Mucosa of rectum (tissue), 2 donors: ENCODE data around the gene MXD4.

Source experiments
- H3K27ac ChIP-seq, 2 donors: one replicate each; pipeline ENCODE4 v1.7.0; 2013; ENCODE audit warnings: inconsistent platforms in 2 of 2, low read depth in 2 of 2, low read length in 2 of 2
- H3K27me3 ChIP-seq, 2 donors: one replicate each; pipeline ENCODE4 v1.7.0; 2013; ENCODE audit warnings: low read length in 2 of 2; ENCODE audit not compliant: control insufficient read depth in 2 of 2, insufficient read depth in 2 of 2
- H3K36me3 ChIP-seq, 2 donors: one replicate each; pipeline ENCODE4 v1.7.0; 2013; ENCODE audit warnings: low read length in 2 of 2; ENCODE audit not compliant: control insufficient read depth in 2 of 2, insufficient read depth in 2 of 2
- H3K4me1 ChIP-seq, 2 donors: one replicate each; pipeline ENCODE4 v1.7.0; 2013; ENCODE audit warnings: low read length in 2 of 2, mild to moderate bottlenecking in 1 of 2; ENCODE audit not compliant: control insufficient read depth in 2 of 2, insufficient read depth in 2 of 2
- H3K4me3 ChIP-seq, 2 donors: one replicate each; pipeline ENCODE4 v1.7.0; 2013; ENCODE audit warnings: low read length in 2 of 2
- H3K9ac ChIP-seq, 2 donors: one replicate each; pipeline ENCODE4 v1.7.0; 2013; ENCODE audit warnings: low read length in 2 of 2, low read depth in 1 of 2, mild to moderate bottlenecking in 1 of 2
- H3K9me3 ChIP-seq, 2 donors: one replicate each; pipeline ENCODE4 v1.7.0; 2013; ENCODE audit warnings: low read length in 2 of 2; ENCODE audit not compliant: control insufficient read depth in 2 of 2
- donor health status: healthy.
- donor health status: Normal muscosa, but diverticular disease.

The MXD4 gene

DNA sequence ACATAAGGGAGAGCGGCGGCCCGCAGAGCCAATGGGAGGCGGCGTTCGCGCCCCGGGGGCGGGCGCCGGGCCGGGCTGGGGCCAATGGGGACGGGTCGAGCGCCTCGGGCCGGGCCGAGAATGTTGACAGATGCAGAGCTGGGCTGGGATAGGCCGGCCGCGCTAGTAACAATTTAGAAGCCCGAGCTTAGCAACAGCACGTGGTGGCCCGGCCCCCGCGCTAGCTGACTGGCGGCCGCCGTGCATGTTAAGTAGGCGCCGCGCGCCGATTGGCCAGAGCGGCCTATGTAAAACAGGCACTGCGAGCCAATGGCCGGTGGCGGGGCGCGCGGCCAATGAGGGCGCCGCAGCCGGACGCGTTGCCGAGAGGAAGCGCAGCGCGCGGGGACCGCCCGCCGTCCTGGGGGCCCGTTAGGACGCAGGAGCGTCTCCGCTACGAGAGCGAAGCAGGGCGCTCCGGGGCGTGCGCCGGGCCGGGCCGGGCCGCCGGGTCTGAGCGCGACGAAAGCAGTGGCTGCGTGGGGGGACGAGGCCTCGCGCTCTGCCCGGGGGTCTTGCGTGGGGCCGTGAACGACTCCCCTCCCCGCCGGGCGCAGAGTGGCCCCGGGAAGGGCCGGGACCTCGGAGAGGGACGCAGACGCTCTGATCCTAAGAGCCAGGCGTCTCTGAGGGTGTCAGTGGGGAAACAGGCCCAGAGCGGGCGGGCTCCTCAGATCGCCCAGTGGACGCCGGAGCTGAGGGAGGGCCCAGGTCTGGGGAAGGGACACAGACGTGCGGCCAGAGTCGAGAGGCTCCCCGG lies 435 bp upstream of the MXD4 start:
- Histone ChIP-seq H3K4me3 (peak overlapping the region; percentile 65 to 73), H3K27me3 (no peaks in the 10 kb centered on the region), H3K27ac (peak overlapping the region; percentile 87 to 93), H3K9ac (peak overlapping the region; percentile 60 to 74), H3K9me3 (no peaks in the 10 kb centered on the region), H3K4me1 (peaks cover 19 to 20% of the 10 kb centered on the region in 2 donors), H3K36me3 (peaks cover 0 to 15% of the 10 kb centered on the region in 2 donors)

DNA sequence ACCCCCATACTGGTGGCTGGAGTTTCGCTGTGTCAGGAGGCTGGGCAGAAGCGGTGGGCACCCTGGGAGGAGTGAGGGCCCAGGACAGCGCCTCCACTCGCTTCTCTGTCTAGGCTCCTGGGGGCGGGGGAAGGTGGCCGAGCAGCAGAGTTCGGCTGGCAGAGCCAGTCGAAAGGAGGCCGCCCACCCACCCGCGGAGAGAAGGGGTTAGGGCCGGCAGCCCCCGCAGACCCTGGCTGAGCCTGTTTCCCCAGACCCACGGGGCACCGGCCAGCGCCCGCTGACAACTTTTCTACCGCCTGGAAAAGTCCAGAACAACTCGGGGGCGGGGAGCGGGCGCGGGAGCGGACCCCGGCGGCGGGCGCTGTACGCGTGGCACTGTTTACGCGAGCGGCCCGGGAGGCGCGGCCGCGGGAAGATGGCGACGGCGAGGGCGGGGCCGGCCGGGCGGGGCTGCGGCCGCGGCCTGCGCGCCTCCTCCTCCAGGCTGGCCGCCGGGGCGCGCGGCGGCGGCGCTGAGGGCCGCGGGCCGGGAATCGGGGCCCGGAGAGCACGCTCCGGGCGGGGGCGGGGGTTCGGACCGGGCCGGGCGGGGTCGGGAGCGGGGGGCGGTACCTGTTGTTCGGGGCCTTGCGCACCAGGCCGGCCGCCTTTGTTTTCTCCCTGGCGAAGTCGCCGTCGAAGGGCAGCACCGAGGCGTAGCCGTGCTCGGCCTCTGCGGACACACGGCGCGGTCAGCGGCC lies 628 bp downstream of the MXD4 start:
- Histone ChIP-seq H3K9ac (peak overlapping the region; percentile 41 to 84), H3K4me3 (peak overlapping the region; percentile 74 to 77), H3K27me3 (no peaks in the 10 kb centered on the region), H3K9me3 (no peaks in the 10 kb centered on the region), H3K4me1 (peaks cover 19 to 20% of the 10 kb centered on the region in 2 donors), H3K36me3 (peaks cover 0 to 18% of the 10 kb centered on the region in 2 donors), H3K27ac (peak overlapping the region; percentile 89 to 90)

DNA sequence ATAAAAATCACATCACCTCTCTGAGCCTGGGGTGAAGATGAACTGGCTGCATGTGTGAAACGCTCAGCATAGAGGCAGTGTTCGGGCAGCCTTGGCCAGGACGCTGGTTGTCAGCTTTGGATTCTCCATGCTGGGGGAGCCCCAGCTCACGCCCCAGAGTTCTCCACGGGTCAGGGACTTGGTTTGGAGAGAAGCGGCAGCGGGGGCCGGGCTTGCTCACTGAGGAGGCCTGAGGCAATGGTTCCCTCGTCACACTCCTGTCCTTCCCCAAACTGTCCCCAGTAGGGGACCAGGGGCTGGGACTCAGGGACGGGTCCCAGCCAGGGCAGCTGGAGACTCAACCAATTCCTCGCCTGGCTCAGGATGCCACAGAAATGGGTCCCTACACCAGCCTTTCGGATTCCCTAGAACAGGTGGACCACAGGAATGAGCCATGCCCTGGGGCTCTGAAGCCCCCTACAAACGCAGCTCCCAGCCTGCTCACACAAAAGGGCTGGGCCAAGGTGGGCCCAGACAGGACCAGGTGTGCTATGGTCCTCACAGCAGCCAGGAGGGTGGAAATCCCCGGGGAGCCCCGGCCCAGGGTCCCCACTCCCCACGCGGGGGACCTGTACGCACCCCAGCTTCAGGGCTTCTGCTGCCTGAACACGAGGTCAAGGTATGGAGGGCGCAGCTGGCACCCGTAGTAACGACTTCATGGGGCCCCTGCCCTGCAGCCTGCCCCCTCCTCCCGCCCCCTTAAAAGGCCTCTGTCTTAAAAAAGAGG lies 1.4 kb downstream of the MXD4 start:
- Histone ChIP-seq H3K4me1 (peaks cover 19 to 20% of the 10 kb centered on the region in 2 donors), H3K36me3 (peaks cover 0 to 22% of the 10 kb centered on the region in 2 donors), H3K9me3 (no peaks in the 10 kb centered on the region), H3K4me3 (peak overlapping the region; percentile 74 to 77), H3K27me3 (no peaks in the 10 kb centered on the region), H3K27ac (peak overlapping the region; percentile 7 to 43), H3K9ac (peak overlapping the region; percentile 56 to 80)

DNA sequence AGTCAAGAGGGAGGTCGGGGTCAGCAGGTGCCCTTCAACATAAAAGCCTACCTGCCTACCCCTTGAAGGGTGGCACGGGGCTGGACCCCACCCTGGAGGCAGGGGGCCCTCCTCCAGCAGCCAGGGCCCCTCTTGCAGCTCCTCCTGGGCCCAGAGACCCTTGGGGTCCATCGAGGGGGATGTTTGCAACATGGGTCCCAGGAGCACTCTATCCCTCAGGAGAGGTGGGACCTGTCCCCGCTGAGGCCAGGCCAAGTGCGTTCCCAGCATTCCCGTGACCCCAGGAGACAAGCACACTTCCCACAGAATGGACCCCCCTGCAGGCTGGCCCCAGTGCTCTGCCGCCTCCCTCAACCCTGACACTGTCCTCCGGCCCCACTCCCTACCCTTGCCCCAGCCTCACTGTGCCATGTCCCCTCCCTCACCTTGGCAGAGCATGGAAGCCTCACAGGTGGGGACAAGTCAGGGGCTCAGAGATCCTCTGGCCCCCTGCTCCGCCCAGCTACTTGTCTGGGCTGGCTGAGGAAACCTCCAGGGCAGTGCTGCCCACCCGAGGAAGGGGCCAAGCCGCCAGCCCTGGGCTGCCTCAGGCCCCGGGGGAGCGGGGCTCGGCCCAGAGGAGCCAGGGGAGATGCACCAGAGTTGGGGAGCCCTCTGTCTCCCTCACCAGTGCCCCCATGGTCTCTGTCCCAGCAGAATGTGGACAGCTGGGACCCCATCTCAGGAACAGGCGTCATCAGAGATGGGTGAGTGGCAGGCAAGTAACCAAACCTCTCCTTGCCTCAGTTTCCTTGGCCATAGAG lies 2.2 kb downstream of the MXD4 start:
- H3K36me3 ChIP-seq = peaks cover 5 to 27% of the 10 kb centered on the region in 2 donors
- H3K4me3 ChIP-seq = peak overlapping the region; percentile 74 to 77
- no peaks in the 10 kb centered on the region for H3K9me3 ChIP-seq
- H3K9ac ChIP-seq = peak overlapping the region in 1 of 2 donors; percentile 80
- peaks cover 19 to 20% of the 10 kb centered on the region in 2 donors for H3K4me1 ChIP-seq
- H3K27me3 ChIP-seq = no peaks in the 10 kb centered on the region
- H3K27ac ChIP-seq = no peak overlapping the region

DNA sequence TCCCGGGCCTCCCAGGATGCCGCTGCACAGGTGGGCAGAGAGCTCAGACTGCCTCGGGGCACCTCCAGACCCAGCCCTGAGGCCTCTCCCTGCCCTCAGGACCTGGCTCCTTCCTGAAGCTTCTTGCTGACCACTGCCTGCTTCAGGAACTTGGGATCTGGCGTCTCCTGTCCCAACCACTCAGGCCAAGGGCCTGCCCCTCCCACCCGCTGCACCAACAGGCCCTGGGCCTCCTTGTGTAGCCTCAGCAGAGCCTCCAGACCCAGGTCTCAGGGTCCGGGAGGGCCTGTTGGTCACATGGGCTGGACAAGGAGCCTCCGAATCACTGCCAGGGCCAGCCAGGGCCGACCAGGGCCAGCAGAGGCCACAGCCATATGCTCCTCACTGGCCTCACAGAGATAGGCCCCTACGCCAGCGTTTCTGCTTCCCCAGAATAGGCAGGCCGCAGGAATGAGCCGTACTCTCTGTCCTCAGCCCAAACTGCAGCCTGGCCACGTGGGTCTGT lies 2.8 kb downstream of the MXD4 start:
- H3K27me3 ChIP-seq = no peaks in the 10 kb centered on the region
- H3K4me3 ChIP-seq = no peak overlapping the region
- no peak overlapping the region for H3K9ac ChIP-seq
- H3K36me3 ChIP-seq = peaks cover 12 to 33% of the 10 kb centered on the region in 2 donors
- peaks cover 19 to 20% of the 10 kb centered on the region in 2 donors for H3K4me1 ChIP-seq
- H3K27ac ChIP-seq = no peak overlapping the region
- H3K9me3 ChIP-seq = no peaks in the 10 kb centered on the region

DNA sequence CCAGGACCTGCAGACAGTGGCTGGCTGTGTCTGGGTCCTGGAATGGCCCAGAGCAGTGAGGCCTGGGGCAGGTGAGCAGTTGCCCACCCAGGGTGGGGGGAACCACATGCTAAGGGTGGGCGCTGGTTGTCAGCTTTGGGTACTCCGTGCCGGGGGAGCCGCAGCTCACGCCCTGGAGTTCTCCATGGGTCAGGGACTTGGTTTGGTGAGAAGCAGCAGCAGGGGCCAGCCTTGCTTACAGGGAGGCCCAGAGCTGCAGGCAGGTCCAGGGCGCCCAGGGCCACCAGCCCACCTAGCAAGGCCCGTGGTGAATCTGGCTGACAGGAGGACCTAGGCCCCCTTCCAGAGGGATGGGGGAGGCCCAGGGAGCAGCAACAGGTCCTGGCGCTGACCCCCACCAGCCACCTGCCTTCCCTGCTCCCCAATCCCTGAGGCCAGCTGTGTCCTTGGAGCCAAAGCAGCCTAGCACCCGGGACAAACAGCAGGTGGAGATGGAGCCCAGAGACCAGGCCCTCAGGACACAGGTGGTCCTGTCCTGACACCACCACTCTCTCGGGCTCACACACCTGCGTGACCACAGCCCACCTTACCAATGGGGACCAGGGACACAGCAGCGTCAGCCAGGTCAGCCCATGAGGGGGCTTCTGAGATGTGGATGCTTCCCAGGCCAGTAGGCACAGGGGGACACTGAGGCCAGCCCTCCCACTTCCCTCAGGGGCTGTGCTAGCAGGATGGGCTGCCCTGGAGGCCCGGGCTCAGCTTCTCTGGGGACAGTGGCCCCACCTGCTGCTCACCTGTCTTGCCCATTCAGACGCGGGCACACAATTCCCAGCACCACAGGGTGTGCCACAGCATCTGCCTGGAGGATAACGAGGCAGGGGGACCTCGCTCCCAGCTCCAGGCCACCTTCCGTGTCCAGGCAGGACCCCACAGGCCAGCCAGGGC lies 3.5 kb downstream of the MXD4 start:
- peak overlapping the region in 1 of 2 donors; percentile 16 for H3K27ac ChIP-seq
- H3K4me3 ChIP-seq = no peak overlapping the region
- no peaks in the 10 kb centered on the region for H3K9me3 ChIP-seq
- H3K36me3 ChIP-seq = peaks cover 19 to 39% of the 10 kb centered on the region in 2 donors
- no peaks in the 10 kb centered on the region for H3K27me3 ChIP-seq
- peaks cover 19 to 20% of the 10 kb centered on the region in 2 donors for H3K4me1 ChIP-seq
- no peak overlapping the region for H3K9ac ChIP-seq

DNA sequence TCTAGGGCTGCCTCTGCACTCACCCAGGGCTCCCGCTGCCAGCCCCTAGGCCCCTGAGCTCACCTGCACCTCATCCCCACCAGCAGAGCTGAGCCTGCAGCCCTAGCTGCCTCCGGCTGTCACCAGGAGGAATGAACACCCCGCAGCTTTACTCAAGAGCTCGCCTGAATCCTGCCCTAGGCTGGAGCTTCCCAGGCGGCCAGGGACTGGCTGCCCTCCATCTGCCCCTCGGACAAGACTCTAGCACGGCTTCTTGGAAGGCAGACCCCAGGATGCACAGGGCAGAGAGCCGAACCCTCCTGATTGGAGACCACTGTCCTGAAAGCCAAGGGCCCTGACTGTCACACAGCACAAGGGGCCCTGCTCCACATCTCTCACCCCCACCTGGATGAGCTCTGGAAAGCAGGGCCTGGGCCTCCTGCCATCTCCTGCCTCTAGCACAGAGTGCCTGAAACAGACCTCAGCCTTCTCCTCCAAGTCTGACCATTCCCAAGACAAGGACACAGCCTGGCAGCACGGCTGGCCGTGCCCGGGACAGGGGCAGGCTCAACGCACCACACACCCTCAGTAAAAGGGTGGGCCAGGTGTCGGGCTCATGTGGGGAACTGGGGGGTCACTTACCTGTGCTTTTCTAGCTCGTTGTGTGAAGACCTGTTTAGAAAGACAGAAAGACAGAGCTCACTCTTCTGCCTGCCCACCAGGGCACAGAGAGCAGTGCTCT lies 4.4 kb downstream of the MXD4 start:
- Histone ChIP-seq H3K4me1 (peaks cover 15% of the 10 kb centered on the region in 2 donors), H3K4me3 (no peak overlapping the region), H3K9ac (no peak overlapping the region), H3K27me3 (no peaks in the 10 kb centered on the region), H3K27ac (peak overlapping the region in 1 of 2 donors; percentile 16), H3K36me3 (peaks cover 25 to 44% of the 10 kb centered on the region in 2 donors), H3K9me3 (no peaks in the 10 kb centered on the region)

DNA sequence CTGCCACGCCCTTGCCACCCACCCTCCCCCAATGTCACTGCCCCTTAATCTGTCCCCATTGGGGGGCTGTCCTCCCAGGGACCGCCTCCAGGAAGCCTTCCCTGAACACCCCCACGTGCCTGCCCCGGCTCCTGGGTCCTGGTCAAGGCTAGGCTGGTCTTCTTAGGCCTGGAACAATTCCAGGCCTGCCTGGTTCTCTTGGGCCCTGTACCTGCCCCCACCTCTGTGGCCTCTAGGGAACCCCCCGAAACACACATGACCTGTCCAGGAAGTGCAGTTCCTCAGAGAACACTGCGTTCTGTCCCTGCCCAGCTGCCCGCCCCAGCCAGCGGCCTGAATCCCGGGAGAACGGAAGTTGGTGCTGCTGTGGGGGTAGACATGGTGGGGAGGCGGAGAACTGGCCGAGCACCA lies 5.1 kb downstream of the MXD4 start:
- Histone ChIP-seq H3K36me3 (peaks cover 29 to 44% of the 10 kb centered on the region in 2 donors), H3K9me3 (no peaks in the 10 kb centered on the region), H3K9ac (no peak overlapping the region), H3K4me1 (peaks cover 13 to 14% of the 10 kb centered on the region in 2 donors), H3K27me3 (no peaks in the 10 kb centered on the region), H3K4me3 (no peak overlapping the region), H3K27ac (peak overlapping the region; percentile 43 to 46)
